Activated T-cell treated with anti-CD3 and anti-CD28 coated beads, Interleukin-2, amount 50 U/mL, for 48 hours (primary cell): ENCODE results near the gene DNAH9.

Experiments
- DNase-seq, 2 experiments: peaks; one replicate each; pipeline ENCODE4 v3.0.0-alpha.2; 2020

DNAH9 gene

DNA sequence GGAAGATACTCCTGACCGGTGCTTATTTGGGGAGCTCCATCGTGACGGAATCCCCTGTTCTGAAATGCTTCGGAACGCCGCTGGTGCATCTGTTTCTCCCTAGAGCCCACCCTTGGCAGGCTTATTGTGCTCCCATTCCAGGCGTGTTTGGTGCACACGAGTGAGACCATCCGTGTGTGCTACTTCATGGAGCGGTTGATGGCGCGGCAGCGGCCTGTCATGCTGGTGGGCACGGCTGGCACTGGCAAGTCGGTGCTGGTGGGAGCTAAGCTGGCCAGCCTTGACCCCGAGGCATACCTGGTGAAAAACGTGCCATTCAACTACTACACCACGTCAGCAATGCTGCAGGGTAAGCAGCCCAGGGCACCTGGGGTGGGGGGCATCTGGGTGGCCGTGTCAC is 170.7 kb downstream of the DNAH9 start:
- no peak for DNase-seq

DNA sequence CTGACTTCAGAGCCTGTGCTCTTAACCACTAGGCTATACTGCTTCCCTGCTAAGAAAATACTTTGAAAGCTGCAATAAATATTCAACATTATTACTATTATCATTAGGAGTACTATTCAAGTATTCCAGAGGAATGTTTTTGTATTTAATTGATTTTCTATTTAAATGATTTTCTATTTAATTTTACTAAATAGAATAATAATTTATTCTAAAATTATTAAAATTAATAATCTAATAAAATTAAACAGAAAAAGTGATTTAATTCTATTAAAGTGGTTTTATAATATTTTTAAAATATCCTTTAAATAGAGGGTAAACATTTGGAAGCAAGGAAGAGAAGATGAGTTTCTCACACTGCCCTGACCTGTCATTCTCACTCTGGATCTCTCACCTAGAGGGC is 173.8 kb downstream of the DNAH9 start:
- no peak for DNase-seq

- no peak for DNase-seq
These were observed 181.6 kb downstream of the DNAH9 start for GRCh38 chr17:11779892-11780291.

DNA sequence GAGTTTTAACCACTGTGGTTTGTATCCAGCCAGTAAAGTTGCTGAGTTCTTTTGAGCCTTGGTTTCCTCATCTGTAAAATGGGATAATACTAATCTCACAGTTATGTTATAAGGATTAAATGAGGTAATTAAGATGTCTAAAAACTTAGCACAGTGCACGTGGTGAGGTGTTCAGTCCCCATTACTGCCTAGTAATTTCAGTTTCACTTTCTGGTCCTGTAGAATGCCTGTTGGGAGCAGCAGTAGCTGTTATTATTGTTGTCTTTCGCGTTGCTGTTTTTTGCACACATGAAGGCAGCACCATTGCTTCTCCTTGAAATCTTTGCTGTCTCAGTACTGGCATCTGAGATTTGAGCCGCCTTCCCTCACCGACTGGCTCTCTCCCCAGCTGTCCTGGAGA is 182.4 kb downstream of the DNAH9 start:
- DNase-seq, result no peak

- DNase-seq, result no peak
These were observed 188.6 kb downstream of the DNAH9 start for GRCh38 chr17:11786711-11787438.

DNA sequence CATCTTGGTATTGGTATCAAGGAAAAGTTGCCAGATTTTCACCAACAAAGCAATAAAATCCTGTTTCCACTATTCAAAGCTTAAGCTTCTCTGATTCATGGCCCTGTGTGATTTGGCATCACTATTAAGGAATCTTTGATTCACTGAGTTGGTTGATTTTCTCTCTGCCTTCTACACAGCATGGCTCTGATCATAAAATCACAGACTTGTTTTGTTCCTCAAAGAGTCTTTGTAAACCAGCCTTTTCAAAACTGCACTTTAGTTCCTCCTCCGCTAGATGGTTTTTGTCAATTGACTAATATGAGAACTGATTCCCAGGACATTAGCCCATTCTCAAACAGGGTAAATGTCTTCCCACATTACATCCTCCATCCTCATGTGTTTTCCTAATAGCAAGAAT is 197.6 kb downstream of the DNAH9 start:
- DNase-seq, result no peak

DNA sequence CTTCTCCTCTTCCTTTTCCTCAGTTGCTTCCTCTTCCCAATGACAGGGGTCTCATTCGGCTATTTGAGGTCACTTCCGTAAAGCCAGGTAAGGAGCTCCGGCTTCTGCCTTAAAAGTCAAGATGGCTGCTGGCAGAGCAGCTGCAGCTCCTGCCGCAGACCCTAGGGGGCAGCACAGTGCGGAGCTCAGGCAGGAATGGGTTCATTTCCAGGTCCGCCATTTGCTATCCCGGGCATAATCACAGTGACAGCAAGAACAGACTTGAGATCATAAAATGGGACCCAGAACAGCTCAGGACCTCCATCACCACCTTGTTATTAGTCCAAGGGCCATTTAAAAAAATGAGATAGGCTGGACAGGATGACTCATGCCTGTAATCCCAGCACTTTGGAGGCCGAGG is 199.5 kb downstream of the DNAH9 start:
- no peak for DNase-seq

GRCh38 chr17:11803231-11803969 is 205.1 kb downstream of the DNAH9 start:
- DNase-seq, result no peak

DNA sequence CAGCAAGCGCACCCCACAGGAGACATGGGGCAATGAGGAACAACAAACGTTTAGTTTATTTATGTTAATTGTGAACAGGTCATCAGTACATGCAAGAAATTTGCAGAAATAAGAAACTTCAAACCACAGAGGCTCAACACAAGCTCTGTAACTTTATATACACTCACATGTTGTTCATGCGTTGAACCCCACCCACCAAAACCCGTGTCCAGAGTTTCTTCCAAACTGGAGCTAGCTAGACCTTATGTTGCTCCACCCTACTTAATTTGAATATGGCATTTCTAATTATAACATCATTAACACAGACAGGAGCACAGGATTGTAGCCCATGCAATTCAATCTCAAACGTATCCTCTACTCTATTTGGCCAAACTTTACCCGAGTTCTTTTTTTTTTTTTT is 206.9 kb downstream of the DNAH9 start:
- DNase-seq, result no peak

GRCh38 chr17:11805952-11806351 is 207.7 kb downstream of the DNAH9 start:
- no peak for DNase-seq

DNA sequence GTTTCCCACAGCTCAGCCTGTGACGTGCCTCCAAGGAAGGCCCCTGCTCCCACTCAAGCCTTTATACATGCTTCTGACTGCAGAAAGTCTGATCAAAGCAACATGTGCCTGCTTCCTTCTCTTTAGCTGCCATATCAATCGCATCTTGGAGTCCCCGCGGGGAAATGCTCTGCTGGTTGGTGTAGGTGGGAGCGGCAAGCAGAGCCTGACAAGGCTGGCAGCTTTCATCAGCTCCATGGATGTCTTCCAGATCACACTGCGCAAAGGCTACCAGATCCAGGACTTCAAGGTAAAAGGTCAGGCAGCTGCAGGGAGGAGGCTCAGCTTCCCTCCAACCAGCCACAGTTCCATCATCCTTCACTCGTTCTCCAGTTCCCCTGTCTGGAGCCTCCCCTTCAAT is 209.3 kb downstream of the DNAH9 start:
- DNase-seq, result no peak

DNA sequence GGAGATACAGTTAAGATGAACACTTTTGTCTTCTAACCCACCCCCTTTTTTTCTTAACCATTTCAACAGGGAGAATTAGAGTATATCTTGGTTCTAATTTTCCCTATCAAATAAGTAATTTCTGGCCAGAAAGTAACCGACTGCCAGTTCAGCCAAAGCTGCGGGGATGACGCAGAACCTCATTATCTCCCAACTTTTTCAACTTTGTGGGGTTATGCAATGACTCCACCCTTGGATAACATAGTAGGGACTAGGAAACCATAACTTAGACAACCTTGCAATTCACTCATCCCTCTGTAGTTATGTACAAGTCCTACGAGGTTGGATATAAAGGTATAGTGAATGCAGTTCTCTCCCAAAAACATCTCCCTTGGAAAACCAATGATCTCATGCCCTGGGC is 215.0 kb downstream of the DNAH9 start:
- no peak for DNase-seq

GRCh38 chr17:11813871-11814270 is 215.6 kb downstream of the DNAH9 start:
- no peak for DNase-seq

GRCh38 chr17:11814655-11815262 is 216.5 kb downstream of the DNAH9 start:
- DNase-seq, result no peak

DNA sequence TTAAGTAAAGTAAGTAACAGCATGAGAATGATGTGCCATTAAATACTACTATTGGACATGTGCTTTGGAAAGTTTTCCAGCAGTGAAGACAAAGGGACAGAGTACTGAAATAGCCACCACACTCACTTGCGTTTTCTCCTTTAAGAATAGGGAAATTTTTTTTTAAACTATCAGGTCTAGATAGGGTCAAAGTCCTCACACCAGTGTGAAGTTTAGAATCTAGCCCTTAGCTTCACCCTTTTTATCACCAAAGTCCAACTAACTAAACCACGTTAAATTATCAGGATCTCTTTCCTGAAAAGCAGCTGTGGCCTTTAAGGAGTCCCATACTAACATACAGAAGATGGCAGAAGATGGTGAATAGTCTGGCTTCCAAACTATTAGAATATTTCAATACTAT is 218.1 kb downstream of the DNAH9 start:
- DNase-seq, result no peak

GRCh38 chr17:11823862-11824261 is 225.6 kb downstream of the DNAH9 start:
- DNase-seq, result no peak

DNA sequence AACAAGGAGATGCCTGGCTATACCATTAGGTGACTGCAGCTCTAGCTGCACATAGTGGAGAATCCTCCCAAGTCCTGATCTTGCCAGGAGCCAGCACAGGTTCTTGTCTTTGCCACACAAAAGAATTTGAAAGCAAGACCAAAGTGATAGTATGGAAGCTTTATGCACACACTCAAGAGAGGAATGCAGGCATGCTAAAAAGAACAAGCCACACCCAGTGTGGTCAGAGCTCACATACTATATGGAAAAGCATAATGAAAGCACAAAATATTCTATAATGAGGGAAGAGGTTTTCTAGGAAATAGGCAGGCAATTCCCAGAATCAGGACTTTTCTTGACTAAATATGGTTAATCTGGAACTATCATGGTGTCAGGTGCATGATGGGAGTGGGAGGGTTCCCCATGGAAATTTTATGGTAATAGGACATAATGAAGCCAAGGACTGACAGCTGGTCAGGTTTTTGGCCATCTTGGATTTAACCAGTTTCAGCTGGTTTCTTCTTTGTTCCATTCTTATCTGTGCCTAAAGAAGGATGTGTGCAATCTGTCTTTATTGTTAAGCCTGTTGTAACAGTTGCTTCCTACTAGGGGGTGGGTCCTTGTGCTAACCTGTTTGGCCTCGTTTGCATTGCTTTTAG is 227.4 kb downstream of the DNAH9 start:
- DNase-seq, result no peak

GRCh38 chr17:11832401-11833137 is 234.3 kb downstream of the DNAH9 start:
- DNase-seq, result no peak

DNA sequence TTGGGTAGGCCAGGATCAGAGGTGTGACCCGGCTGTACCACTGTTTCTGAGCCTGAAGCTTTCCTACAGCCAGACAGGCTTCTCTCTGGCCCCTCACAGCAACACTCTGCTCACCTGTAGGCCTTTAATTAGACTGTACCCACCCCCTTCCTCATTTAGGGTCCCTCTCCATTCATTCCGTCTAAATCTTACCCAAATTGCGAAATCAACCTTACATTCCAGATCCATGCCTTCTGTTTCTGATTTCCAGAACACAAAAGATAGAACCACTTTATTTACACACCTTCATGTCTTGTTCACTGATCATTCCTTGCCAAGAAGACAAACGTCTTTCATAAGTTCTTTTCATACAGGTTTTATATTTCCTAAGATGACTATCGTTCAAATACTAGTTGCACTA is 238.2 kb downstream of the DNAH9 start:
- DNase-seq, result no peak

DNA sequence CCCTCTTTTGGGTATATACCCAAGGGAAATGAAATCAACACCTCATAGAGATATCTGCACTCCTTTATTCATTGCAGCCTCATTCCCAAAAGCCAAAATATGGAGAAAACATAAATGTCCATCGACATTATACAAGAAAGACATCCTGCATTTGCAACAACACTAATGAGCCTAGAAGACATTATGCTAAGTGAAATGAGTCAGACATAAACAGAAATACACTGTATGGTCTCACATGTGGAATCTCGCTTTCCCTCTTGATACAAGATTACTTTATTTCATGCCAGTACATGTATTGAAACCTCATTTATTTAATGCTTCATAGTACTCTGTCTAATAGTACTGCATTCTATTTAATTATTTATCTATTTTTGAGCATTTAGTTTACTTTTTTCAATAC is 241.8 kb downstream of the DNAH9 start:
- DNase-seq, result no peak

DNA sequence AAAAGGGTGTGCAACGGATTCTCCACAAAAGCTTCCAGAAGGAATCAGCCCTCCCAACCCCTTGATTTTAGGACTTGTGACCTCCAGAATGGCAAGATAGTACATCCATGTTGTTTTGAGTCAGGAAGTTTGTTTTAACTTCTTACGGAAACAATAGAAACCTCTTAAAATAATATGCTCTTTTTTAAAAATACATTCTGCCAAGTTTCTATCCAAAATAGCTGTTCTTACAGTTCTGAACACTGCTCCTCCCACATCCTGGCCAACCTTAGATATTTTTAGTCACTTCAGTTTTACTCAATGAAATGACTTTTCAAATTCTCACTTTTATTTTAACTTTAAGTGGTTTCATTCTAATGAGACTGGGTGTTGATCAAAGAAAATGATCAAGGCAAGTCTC is 242.6 kb downstream of the DNAH9 start:
- DNase-seq, result no peak

- DNase-seq, result no peak
These were observed 250.1 kb downstream of the DNAH9 start for GRCh38 chr17:11848330-11848729.

DNA sequence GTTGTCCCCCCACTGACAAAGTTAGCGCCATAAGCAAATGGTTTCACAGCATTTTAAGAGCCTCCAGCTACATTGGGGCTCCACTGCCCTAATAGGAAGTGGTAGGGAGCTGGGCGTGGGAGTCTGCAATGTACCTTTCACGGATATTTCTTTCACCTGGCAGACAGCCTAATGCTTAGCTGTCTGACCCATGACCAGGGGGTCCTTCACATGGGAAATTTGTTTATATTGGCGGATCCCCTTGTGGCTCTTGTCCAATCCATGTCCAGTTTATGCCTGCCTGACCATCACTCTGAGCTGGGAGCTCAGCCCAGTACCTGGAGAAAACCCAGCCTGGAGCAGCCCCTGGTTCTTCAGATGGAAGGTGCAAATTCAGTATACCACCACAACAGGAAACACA is 254.0 kb downstream of the DNAH9 start:
- no peak for DNase-seq
